Mesendoderm (in vitro differentiated cells): ENCODE measurements around the gene BCL11A.
A peak's percentile ranks its signal among the peaks of the same experiment; 100 is the strongest.

Experiments
- DNase-seq: peaks from one replicate; pipeline ENCODE4 v3.0.0; 2013
- H2AK5ac ChIP-seq: 2 replicates; pipeline ENCODE4 v1.6.1; 2013; ENCODE audit warnings: low read length, inconsistent platforms
- H2BK120ac ChIP-seq: 2 replicates; pipeline ENCODE4 v1.6.1; 2013; ENCODE audit warnings: low read depth, mild to moderate bottlenecking, low read length, moderate library complexity, mixed read lengths
- H2BK15ac ChIP-seq: replicated peaks from 2 replicates; pipeline ENCODE4 v1.6.1; 2013; ENCODE audit warnings: low read depth, mild to moderate bottlenecking, moderate library complexity
- H2BK5ac ChIP-seq: 2 replicates; pipeline ENCODE4 v1.6.1; 2013; ENCODE audit warnings: low read length, inconsistent platforms
- H3K18ac ChIP-seq: 2 replicates; pipeline ENCODE4 v1.6.1; 2013; ENCODE audit warnings: mild to moderate bottlenecking, low read length, mixed read lengths
- H3K23ac ChIP-seq: one replicate; pipeline ENCODE4 v1.6.1; 2013; ENCODE audit warnings: low read length
- H3K27ac ChIP-seq: 2 replicates; pipeline ENCODE4 v1.5.1; 2013; ENCODE audit warnings: low read depth, mild to moderate bottlenecking, inconsistent platforms, low read length, moderate library complexity
- H3K27me3 ChIP-seq: 2 replicates; pipeline ENCODE4 v1.6.1; 2013; ENCODE audit warnings: low read length, control low read depth, mild to moderate bottlenecking, inconsistent platforms; ENCODE audit not compliant: insufficient read depth, poor library complexity
- H3K36me3 ChIP-seq: 2 replicates; pipeline ENCODE4 v1.6.1; 2013; ENCODE audit warnings: low read length, inconsistent platforms; ENCODE audit not compliant: control insufficient read depth, insufficient read depth
- H3K4ac ChIP-seq: one replicate; pipeline ENCODE4 v1.6.1; 2013; ENCODE audit warnings: low read depth, mild to moderate bottlenecking, low read length, moderate library complexity
- H3K4me1 ChIP-seq: 2 replicates; pipeline ENCODE4 v1.6.1; 2013; ENCODE audit warnings: low read depth, low read length, inconsistent platforms; ENCODE audit not compliant: control insufficient read depth
- H3K4me2 ChIP-seq: 2 replicates; pipeline ENCODE4 v1.6.1; 2013; ENCODE audit warnings: low read length
- H3K4me3 ChIP-seq: 2 replicates; pipeline ENCODE4 v1.5.1; 2013; ENCODE audit warnings: mild to moderate bottlenecking, low read length
- H3K56ac ChIP-seq: one replicate; pipeline ENCODE4 v1.6.1; 2013; ENCODE audit warnings: low read length
- H3K79me1 ChIP-seq: 2 replicates; pipeline ENCODE4 v1.6.1; 2013; ENCODE audit warnings: low read length, inconsistent platforms
- H3K79me2 ChIP-seq: 2 replicates; pipeline ENCODE4 v1.6.1; 2013; ENCODE audit warnings: mild to moderate bottlenecking, low read length; ENCODE audit not compliant: control insufficient read depth, insufficient read depth
- H3K9ac ChIP-seq: 2 replicates; pipeline ENCODE4 v1.6.1; 2013; ENCODE audit warnings: low read length, inconsistent platforms
- H4K5ac ChIP-seq: one replicate; pipeline ENCODE4 v1.6.1; 2013; ENCODE audit warnings: low read length
- H4K8ac ChIP-seq: one replicate; pipeline ENCODE4 v1.6.1; 2013; ENCODE audit warnings: low read depth, mild to moderate bottlenecking, control low read depth, low read length, moderate library complexity
- WGBS: extraction: QIAGEN DNeasy Blood & Tissue Kit; methylation state at CpG from one replicate; pipeline ENCODE4 v1.1.7; 2013; ENCODE audit warnings: low lambda C conversion rate, missing lambda C conversion rate; ENCODE audit not compliant: insufficient coverage; ENCODE audit errors: extremely low coverage; 5-methylcytosine and 5-hydroxymethylcytosine counted together

Gene BCL11A

GRCh38 chr2:60516826-60517225 is 36.6 kb downstream of the BCL11A start:
- Histone ChIP-seq H2BK5ac (no peak overlapping the region), H3K79me2 (peaks cover 70% of the 10 kb centered on the region), H3K56ac (no peak overlapping the region), H2AK5ac (no peak overlapping the region), H3K23ac (no peak overlapping the region), H3K18ac (no peak overlapping the region), H3K36me3 (no peaks in the 10 kb centered on the region), H4K8ac (no peak overlapping the region), H3K4me1 (peaks cover 17% of the 10 kb centered on the region), H3K4ac (no peak overlapping the region), H3K27ac (no peak overlapping the region), H2BK15ac (no peak overlapping the region), H4K5ac (no peak overlapping the region), H3K9ac (no peak overlapping the region), H3K79me1 (peaks cover 21% of the 10 kb centered on the region), H2BK120ac (no peak overlapping the region), H3K4me3 (no peak overlapping the region), H3K4me2 (no peak overlapping the region), H3K27me3 (no peaks in the 10 kb centered on the region)
- 100% methylated on average over 1 of the region's 4 CpGs for WGBS
- DNase-seq: no peak

- H4K8ac ChIP-seq: no peak overlapping the region
- no peaks in the 10 kb centered on the region for H3K36me3 ChIP-seq
- peak; percentile 71 for DNase-seq
- no peaks in the 10 kb centered on the region for H3K27me3 ChIP-seq
- H3K27ac ChIP-seq: no peak overlapping the region
- no peak overlapping the region for H4K5ac ChIP-seq
- H3K4me1 ChIP-seq: peaks cover 17% of the 10 kb centered on the region
- H3K4me3 ChIP-seq: no peak overlapping the region
- H2BK15ac ChIP-seq: no peak overlapping the region
- no peak overlapping the region for H3K18ac ChIP-seq
- H3K79me1 ChIP-seq: peaks cover 21% of the 10 kb centered on the region
- H2BK5ac ChIP-seq: no peak overlapping the region
- H3K56ac ChIP-seq: no peak overlapping the region
- no peak overlapping the region for H3K9ac ChIP-seq
- H3K23ac ChIP-seq: no peak overlapping the region
- peaks cover 72% of the 10 kb centered on the region for H3K79me2 ChIP-seq
- no peak overlapping the region for H2AK5ac ChIP-seq
- no peak overlapping the region for H2BK120ac ChIP-seq
- no peak overlapping the region for H3K4ac ChIP-seq
- no peak overlapping the region for H3K4me2 ChIP-seq
- no CpG with 5 or more reads among the region's 6 CpGs for WGBS
These were observed 37.1 kb downstream of the BCL11A start for GRCh38 chr2:60516383-60516811.

GRCh38 chr2:60515721-60516226 is 37.7 kb downstream of the BCL11A start:
- Histone ChIP-seq H3K18ac (no peak overlapping the region), H3K79me1 (peaks cover 21% of the 10 kb centered on the region), H3K4me1 (peaks cover 17% of the 10 kb centered on the region), H3K27me3 (no peaks in the 10 kb centered on the region), H2BK15ac (no peak overlapping the region), H3K4me3 (no peak overlapping the region), H3K4ac (no peak overlapping the region), H2AK5ac (no peak overlapping the region), H3K36me3 (no peaks in the 10 kb centered on the region), H3K79me2 (peaks cover 74% of the 10 kb centered on the region), H3K56ac (no peak overlapping the region), H3K23ac (no peak overlapping the region), H2BK5ac (no peak overlapping the region), H4K5ac (no peak overlapping the region), H4K8ac (no peak overlapping the region), H3K27ac (no peak overlapping the region), H3K4me2 (no peak overlapping the region), H3K9ac (no peak overlapping the region), H2BK120ac (no peak overlapping the region)
- no peak for DNase-seq
- WGBS: no CpG with 5 or more reads among the region's 7 CpGs

GRCh38 chr2:60513996-60514395 is 39.5 kb downstream of the BCL11A start:
- Histone ChIP-seq H3K4ac (no peak overlapping the region), H2BK120ac (no peak overlapping the region), H3K9ac (no peak overlapping the region), H3K4me2 (no peak overlapping the region), H3K79me2 (peaks cover 82% of the 10 kb centered on the region), H4K5ac (no peak overlapping the region), H3K4me3 (no peak overlapping the region), H2BK15ac (no peak overlapping the region), H2AK5ac (no peak overlapping the region), H4K8ac (no peak overlapping the region), H3K36me3 (no peaks in the 10 kb centered on the region), H3K23ac (no peak overlapping the region), H3K4me1 (peaks cover 15% of the 10 kb centered on the region), H2BK5ac (no peak overlapping the region), H3K27ac (no peak overlapping the region), H3K18ac (no peak overlapping the region), H3K56ac (no peak overlapping the region), H3K79me1 (peaks cover 30% of the 10 kb centered on the region), H3K27me3 (no peaks in the 10 kb centered on the region)
- WGBS: no CpG with 5 or more reads among the region's 4 CpGs
- no peak for DNase-seq

- H4K5ac ChIP-seq: no peak overlapping the region
- no CpG with 5 or more reads among the region's 5 CpGs for WGBS
These were observed 40.3 kb downstream of the BCL11A start for GRCh38 chr2:60513191-60513590.

GRCh38 chr2:60512641-60513040 is 40.8 kb downstream of the BCL11A start:
- Histone ChIP-seq H2BK15ac (no peak overlapping the region), H3K4me1 (peaks cover 18% of the 10 kb centered on the region), H3K27ac (no peak overlapping the region), H3K4me2 (no peak overlapping the region), H2AK5ac (no peak overlapping the region), H3K18ac (no peak overlapping the region), H3K36me3 (no peaks in the 10 kb centered on the region), H3K27me3 (no peaks in the 10 kb centered on the region), H4K8ac (no peak overlapping the region), H3K9ac (no peak overlapping the region), H3K4me3 (no peak overlapping the region), H3K4ac (no peak overlapping the region), H3K23ac (no peak overlapping the region), H2BK120ac (no peak overlapping the region), H3K79me1 (peaks cover 36% of the 10 kb centered on the region), H2BK5ac (no peak overlapping the region), H3K56ac (no peak overlapping the region), H3K79me2 (peaks cover 84% of the 10 kb centered on the region), H4K5ac (no peak overlapping the region)
- DNase-seq: no peak
- WGBS: no CpG with 5 or more reads among the region's 6 CpGs

More at GRCh38 chr2:60513191-60513590, 40.3 kb downstream of the BCL11A start:
- no peak for DNase-seq
- no peak overlapping the region for H2AK5ac ChIP-seq
- no peaks in the 10 kb centered on the region for H3K27me3 ChIP-seq
- H3K27ac ChIP-seq: no peak overlapping the region
- H3K4me2 ChIP-seq: no peak overlapping the region
- H3K79me2 ChIP-seq: peaks cover 83% of the 10 kb centered on the region
- H3K18ac ChIP-seq: no peak overlapping the region
- no peak overlapping the region for H3K9ac ChIP-seq
- no peak overlapping the region for H2BK5ac ChIP-seq
- H3K4me3 ChIP-seq: no peak overlapping the region
- H3K4ac ChIP-seq: no peak overlapping the region
- H2BK15ac ChIP-seq: no peak overlapping the region
- H3K36me3 ChIP-seq: no peaks in the 10 kb centered on the region
- H2BK120ac ChIP-seq: no peak overlapping the region
- no peak overlapping the region for H3K56ac ChIP-seq
- no peak overlapping the region for H4K8ac ChIP-seq
- H3K23ac ChIP-seq: no peak overlapping the region
- peaks cover 36% of the 10 kb centered on the region for H3K79me1 ChIP-seq
- peaks cover 18% of the 10 kb centered on the region for H3K4me1 ChIP-seq
